GM23338 (cell line): ENCODE results near the gene PIM2. TPM values are rescaled to one million over a fixed set of nuclear protein-coding genes. Genes with fewer than 3 reads are reported as not detected.

Experiments used
- ATAC-seq: fragments of 200-7000 bp; cut with Tn5 transposase; 3 replicates; pipeline ENCODE4 v1.9.1; 2020
- DNase-seq: peaks from one replicate; pipeline ENCODE4 v3.0.0-alpha.2; 2015; ENCODE audit warnings: low spot score
- H2AFZ ChIP-seq: fragments of 200-600 bp; sonication (generic); 2 replicates; pipeline ENCODE4 v1.8.0; 2016; ENCODE audit warnings: antibody characterized with exemption, mild to moderate bottlenecking, moderate library complexity
- H3F3A ChIP-seq: fragments of 200-600 bp; sonication (generic); replicated peaks from 2 replicates; pipeline ENCODE4 v1.8.0; 2017; ENCODE audit warnings: antibody characterized with exemption, mixed run types, low read depth
- H3K27ac ChIP-seq: fragments of 200-600 bp; sonication (generic); 2 replicates; pipeline ENCODE4 v1.6.1; 2016; ENCODE audit warnings: low read depth
- H3K27me3 ChIP-seq: fragments of 200-600 bp; sonication (generic); 2 replicates; pipeline ENCODE4 v1.8.0; 2016; ENCODE audit warnings: mild to moderate bottlenecking, mixed run types, moderate library complexity; ENCODE audit not compliant: insufficient read depth
- H3K36me3 ChIP-seq: fragments of 200-600 bp; sonication (generic); 2 replicates; pipeline ENCODE4 v1.8.0; 2016; ENCODE audit warnings: mild to moderate bottlenecking; ENCODE audit not compliant: insufficient read depth
- H3K4me1 ChIP-seq: fragments of 200-600 bp; sonication (generic); 2 replicates; pipeline ENCODE4 v1.8.0; 2016; ENCODE audit warnings: mild to moderate bottlenecking, moderate library complexity; ENCODE audit not compliant: insufficient read depth
- H3K4me2 ChIP-seq: fragments of 200-600 bp; sonication (generic); 2 replicates; pipeline ENCODE4 v1.7.1; 2017; ENCODE audit warnings: mixed run types
- H3K4me3 ChIP-seq: fragments of 200-600 bp; sonication (generic); 2 replicates; pipeline ENCODE4 v1.6.1; 2016; ENCODE audit warnings: mixed run types
- H3K79me2 ChIP-seq: fragments of 200-600 bp; sonication (generic); replicated peaks from 2 replicates; pipeline ENCODE4 v1.8.0; 2017; ENCODE audit warnings: mild to moderate bottlenecking; ENCODE audit not compliant: insufficient read depth
- H3K9me2 ChIP-seq: fragments of 200-600 bp; sonication (generic); 2 replicates; pipeline ENCODE4 v1.8.0; 2017; ENCODE audit not compliant: insufficient read depth
- H4K20me1 ChIP-seq: fragments of 200-600 bp; sonication (generic); replicated peaks from 2 replicates; pipeline ENCODE4 v1.8.0; 2017; ENCODE audit warnings: mild to moderate bottlenecking; ENCODE audit not compliant: insufficient read depth
- H3K27ac Mint-ChIP-seq: 2 replicates; pipeline ENCODE4 v1.8.0; 2020; ENCODE audit warnings: inconsistent platforms, mild to moderate bottlenecking, moderate library complexity, mixed read lengths
- H3K27me3 Mint-ChIP-seq: 3 replicates; pipeline ENCODE4 v1.8.0; 2022; ENCODE audit warnings: low read depth, mild to moderate bottlenecking, moderate library complexity, mixed read lengths, inconsistent platforms; ENCODE audit not compliant: insufficient read depth, poor library complexity
- H3K36me3 Mint-ChIP-seq: 3 replicates; pipeline ENCODE4 v1.8.0; 2021; ENCODE audit warnings: low read depth, mild to moderate bottlenecking, inconsistent platforms, moderate library complexity, mixed read lengths
- H3K4me1 Mint-ChIP-seq: 3 replicates; pipeline ENCODE4 v1.8.0; 2020; ENCODE audit warnings: mild to moderate bottlenecking, inconsistent platforms, mixed read lengths
- H3K4me3 Mint-ChIP-seq: 3 replicates; pipeline ENCODE4 v1.8.0; 2021; ENCODE audit warnings: moderate library complexity, mild to moderate bottlenecking, inconsistent platforms, mixed read lengths
- H3K9me3 Mint-ChIP-seq: 3 replicates; pipeline ENCODE4 v1.8.0; 2020; ENCODE audit warnings: moderate library complexity, mild to moderate bottlenecking, inconsistent platforms, mixed read lengths
- CREB1 ChIP-seq: fragments of 250-450 bp; sonication (Bioruptor Pico); IDR thresholded peaks from 2 replicates; pipeline ENCODE4 v1.5.0; 2020; ENCODE audit warnings: low read depth, mild to moderate bottlenecking, moderate library complexity
- CTCF ChIP-seq, 2 experiments: fragments of 200-600 bp in 1 of 2; sonication (generic) in 1 of 2; conservative IDR thresholded peaks; 2 replicates each; pipeline versions ENCODE4 v1.5.1 to v1.6.1; 2016 to 2017; ENCODE audit warnings: antibody characterized with exemption in 2 of 2, low read depth in 2 of 2, mild to moderate bottlenecking in 2 of 2, moderate library complexity in 1 of 2
- EZH2 ChIP-seq: fragments of 200-600 bp; sonication (generic); IDR thresholded peaks from one replicate; pipeline ENCODE4 v1.8.0; 2017; ENCODE audit warnings: antibody characterized with exemption, mild to moderate bottlenecking, low read depth; ENCODE audit not compliant: unreplicated experiment
- EZH2phosphoT487 ChIP-seq: fragments of 200-600 bp; sonication (generic); IDR thresholded peaks from one replicate; pipeline ENCODE4 v1.8.1; 2018; ENCODE audit warnings: antibody characterized with exemption; ENCODE audit not compliant: unreplicated experiment
- JUNB ChIP-seq: IDR thresholded peaks from one replicate; pipeline ENCODE4 v1.6.1; 2016; ENCODE audit warnings: antibody characterized with exemption; ENCODE audit not compliant: unreplicated experiment
- NANOG ChIP-seq: IDR thresholded peaks from 2 replicates; pipeline ENCODE4 v1.6.1; 2016; ENCODE audit warnings: antibody characterized with exemption, borderline replicate concordance
- POLR2AphosphoS5 ChIP-seq: IDR thresholded peaks from 2 replicates; pipeline ENCODE4 v1.6.1; 2016; ENCODE audit warnings: antibody characterized with exemption, low read depth
- STAT1 ChIP-seq: IDR thresholded peaks from one replicate; pipeline ENCODE4 v1.6.1; 2016; ENCODE audit warnings: antibody characterized with exemption; ENCODE audit not compliant: unreplicated experiment
- ZNF331 ChIP-seq: fragments of 250-450 bp; sonication (Bioruptor Pico); IDR thresholded peaks from 2 replicates; pipeline ENCODE4 v1.5.0; 2020; ENCODE audit warnings: low read depth, mild to moderate bottlenecking, moderate library complexity
- ZNF462 ChIP-seq: fragments of 250-450 bp; sonication (Bioruptor Pico); IDR thresholded peaks from 2 replicates; pipeline ENCODE4 v1.5.0; 2020; ENCODE audit warnings: mild to moderate bottlenecking, moderate library complexity
- polyA plus RNA-seq: library from polyadenylated mRNA; unstranded; fragments of >200 nt; fragmentation: Nextera tagmentation; extraction: Ambion mirVana; gene quantifications from 2 replicates; pipeline ENCODE4 v1.2.1, GENCODE V29; 2016
- total RNA-seq: library from RNA; depleted of rRNA; stranded (reverse); fragments of >200 nt; shearing (Covaris generic); gene quantifications from 2 replicates; pipeline ENCODE4 v1.2.3, GENCODE V29; 2014
- TF ChIP-seq, protein P1 (sequence below): IDR thresholded peaks from 2 replicates; pipeline ENCODE4 v1.6.1; 2016; ENCODE audit warnings: antibody characterized with exemption
- TF ChIP-seq, protein P2 (sequence below): IDR thresholded peaks from one replicate; pipeline ENCODE4 v1.6.1; 2018; ENCODE audit warnings: antibody characterized with exemption; ENCODE audit not compliant: unreplicated experiment

PIM2 gene
- total and polyA plus RNA-seq, 2 experiments from 2014 or later, result 237 to 359 TPM

GRCh38 chrX:48901069-48901468, 17.8 kb downstream of the PIM2 start:
- Histone ChIP-seq H3K27ac (no peak overlapping the region), H3F3A (no peaks in the 10 kb centered on the region), H3K4me3 (no peak overlapping the region), H3K79me2 (peaks cover 25% of the 10 kb centered on the region), H3K4me2 (no peak overlapping the region), H3K4me1 (no peaks in the 10 kb centered on the region; the same call in 1 of the 2 replicates), H3K27me3 (no peaks in the 10 kb centered on the region), H3K36me3 (no peaks in the 10 kb centered on the region), H4K20me1 (no peaks in the 10 kb centered on the region), H3K9me2 (no peaks in the 10 kb centered on the region), H2AFZ (no peak overlapping the region)
- peaks cover 39% of the 10 kb centered on the region for H3K36me3 Mint-ChIP-seq
- H3K4me1 Mint-ChIP-seq, result peaks cover 7% of the 10 kb centered on the region
- ATAC-seq (no peak), DNase-seq (no peak)
- H3K4me3 Mint-ChIP-seq, result no peak overlapping the region
- H3K27me3 Mint-ChIP-seq, result peaks cover 4% of the 10 kb centered on the region
- H3K27ac Mint-ChIP-seq, result no peak overlapping the region
- TF ChIP-seq CREB1 (no peak), JUNB (no peak), ZNF331 (CRISPR knock-in tag) (no peak), POLR2AphosphoS5 (no peak), EZH2 (no peak), STAT1 (no peak), NANOG (no peak), ZNF462 (CRISPR knock-in tag) (no peak), CTCF (conservative IDR thresholded peaks at IDR 0.05; ENCODE audit: low read depth in 2 of 2) (no peak), EZH2phosphoT487 (no peak)
- TF ChIP-seq, protein P1, sequence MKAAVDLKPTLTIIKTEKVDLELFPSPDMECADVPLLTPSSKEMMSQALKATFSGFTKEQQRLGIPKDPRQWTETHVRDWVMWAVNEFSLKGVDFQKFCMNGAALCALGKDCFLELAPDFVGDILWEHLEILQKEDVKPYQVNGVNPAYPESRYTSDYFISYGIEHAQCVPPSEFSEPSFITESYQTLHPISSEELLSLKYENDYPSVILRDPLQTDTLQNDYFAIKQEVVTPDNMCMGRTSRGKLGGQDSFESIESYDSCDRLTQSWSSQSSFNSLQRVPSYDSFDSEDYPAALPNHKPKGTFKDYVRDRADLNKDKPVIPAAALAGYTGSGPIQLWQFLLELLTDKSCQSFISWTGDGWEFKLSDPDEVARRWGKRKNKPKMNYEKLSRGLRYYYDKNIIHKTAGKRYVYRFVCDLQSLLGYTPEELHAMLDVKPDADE, result no peak
- TF ChIP-seq, protein P2, sequence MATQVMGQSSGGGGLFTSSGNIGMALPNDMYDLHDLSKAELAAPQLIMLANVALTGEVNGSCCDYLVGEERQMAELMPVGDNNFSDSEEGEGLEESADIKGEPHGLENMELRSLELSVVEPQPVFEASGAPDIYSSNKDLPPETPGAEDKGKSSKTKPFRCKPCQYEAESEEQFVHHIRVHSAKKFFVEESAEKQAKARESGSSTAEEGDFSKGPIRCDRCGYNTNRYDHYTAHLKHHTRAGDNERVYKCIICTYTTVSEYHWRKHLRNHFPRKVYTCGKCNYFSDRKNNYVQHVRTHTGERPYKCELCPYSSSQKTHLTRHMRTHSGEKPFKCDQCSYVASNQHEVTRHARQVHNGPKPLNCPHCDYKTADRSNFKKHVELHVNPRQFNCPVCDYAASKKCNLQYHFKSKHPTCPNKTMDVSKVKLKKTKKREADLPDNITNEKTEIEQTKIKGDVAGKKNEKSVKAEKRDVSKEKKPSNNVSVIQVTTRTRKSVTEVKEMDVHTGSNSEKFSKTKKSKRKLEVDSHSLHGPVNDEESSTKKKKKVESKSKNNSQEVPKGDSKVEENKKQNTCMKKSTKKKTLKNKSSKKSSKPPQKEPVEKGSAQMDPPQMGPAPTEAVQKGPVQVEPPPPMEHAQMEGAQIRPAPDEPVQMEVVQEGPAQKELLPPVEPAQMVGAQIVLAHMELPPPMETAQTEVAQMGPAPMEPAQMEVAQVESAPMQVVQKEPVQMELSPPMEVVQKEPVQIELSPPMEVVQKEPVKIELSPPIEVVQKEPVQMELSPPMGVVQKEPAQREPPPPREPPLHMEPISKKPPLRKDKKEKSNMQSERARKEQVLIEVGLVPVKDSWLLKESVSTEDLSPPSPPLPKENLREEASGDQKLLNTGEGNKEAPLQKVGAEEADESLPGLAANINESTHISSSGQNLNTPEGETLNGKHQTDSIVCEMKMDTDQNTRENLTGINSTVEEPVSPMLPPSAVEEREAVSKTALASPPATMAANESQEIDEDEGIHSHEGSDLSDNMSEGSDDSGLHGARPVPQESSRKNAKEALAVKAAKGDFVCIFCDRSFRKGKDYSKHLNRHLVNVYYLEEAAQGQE, result no peak
- no peaks in the 10 kb centered on the region for H3K9me3 Mint-ChIP-seq
